HEK293T (cell line): ENCODE results near the gene TULP3.

ENCODE experiments used
- L3MBTL2 ChIP-seq: fragments of 450-650 bp; conservative IDR thresholded peaks from 2 replicates; pipeline ENCODE4 v1.6.1; 2016; ENCODE audit warnings: mild to moderate bottlenecking
- SP1 ChIP-seq: fragments of 450-650 bp; IDR thresholded peaks from 2 replicates; pipeline ENCODE4 v1.6.1; 2017
- SUZ12 ChIP-seq: fragments of 450-650 bp; IDR thresholded peaks from 2 replicates; pipeline ENCODE4 v1.6.1; 2016; ENCODE audit warnings: mild to moderate bottlenecking

GRCh38 chr12:2854669-2855453 lies 35.8 kb upstream of the TULP3 start:
- TF ChIP-seq SP1 (no peak), SUZ12 (no peak), L3MBTL2 (no peak)
